ENCODE measurements around the gene RNF123. TPM values are rescaled to one million over a fixed set of nuclear protein-coding genes. Genes with fewer than 3 reads are reported as not detected.

Gene RNF123
- total RNA-seq, 1 experiment from 2014 or later, result 23.1 TPM

DNA sequence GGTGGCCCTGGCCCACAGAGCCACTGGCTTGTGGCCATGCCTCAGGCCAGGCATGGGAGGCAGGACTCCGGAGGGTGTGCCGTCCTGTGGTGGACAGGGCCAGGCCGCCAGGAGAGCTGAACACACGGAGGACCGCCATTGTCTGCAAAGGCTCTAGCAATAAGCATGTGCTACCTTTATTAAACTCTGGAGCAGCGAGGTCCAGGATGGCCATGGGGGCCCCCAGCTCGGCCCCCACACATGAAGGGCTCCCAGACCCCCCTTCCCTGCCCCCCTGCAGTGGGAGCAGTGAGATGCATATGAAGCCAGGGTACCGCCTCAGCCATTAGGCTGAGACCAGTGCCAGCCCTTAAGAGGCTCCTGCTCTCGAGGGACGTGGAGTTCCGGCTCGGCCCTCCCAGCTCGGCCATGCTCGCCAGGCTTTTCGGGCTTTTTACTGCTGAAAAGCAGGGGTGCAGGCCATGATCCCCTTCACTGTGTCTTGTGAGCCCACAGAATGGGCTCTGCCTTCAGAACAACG lies 27.4 kb downstream of the RNF123 start:
- intact Hi-C loops (cut with micrococcal nuclease; ENCODE audit: unreplicated experiment) (no loop called here), in situ Hi-C loops (cut with HindIII; ENCODE audit: low pct_unique_long_range_greater_than_20kb, low sequenced_read_pairs) (no loop called here)
- Histone ChIP-seq H3K9me3 (ENCODE audit: control insufficient read depth, insufficient read depth, low read depth, low read length) (no peaks in the 10 kb centered on the region), H3K4me1 (ENCODE audit: control insufficient read depth, insufficient read depth, low read length) (no peaks in the 10 kb centered on the region), H3K4me3 (ENCODE audit: low read depth in 2 of 2, low read length in 2 of 2) (no peak overlapping the region), H3K36me3 (ENCODE audit: control insufficient read depth, insufficient read depth, low read length) (no peaks in the 10 kb centered on the region), H3K27ac (ENCODE audit: low read length) (no peak overlapping the region), H3K27me3 (ENCODE audit: control insufficient read depth, insufficient read depth, low read length) (no peaks in the 10 kb centered on the region)
- DNase-seq (ENCODE audit: low read depth, low spot score), result no peak
- ChIA-PET CTCF (no interaction called here), POLR2A (no interaction called here)
- TF ChIP-seq POLR2AphosphoS5 (IDR thresholded peaks at IDR 0.05; ENCODE audit: low read depth, low read length), result no peak
- TF ChIP-seq SIN3A (IDR thresholded peaks at IDR 0.05; ENCODE audit: borderline replicate concordance, insufficient read depth, low read depth, low read length), result no peak
- TF ChIP-seq, protein P1, sequence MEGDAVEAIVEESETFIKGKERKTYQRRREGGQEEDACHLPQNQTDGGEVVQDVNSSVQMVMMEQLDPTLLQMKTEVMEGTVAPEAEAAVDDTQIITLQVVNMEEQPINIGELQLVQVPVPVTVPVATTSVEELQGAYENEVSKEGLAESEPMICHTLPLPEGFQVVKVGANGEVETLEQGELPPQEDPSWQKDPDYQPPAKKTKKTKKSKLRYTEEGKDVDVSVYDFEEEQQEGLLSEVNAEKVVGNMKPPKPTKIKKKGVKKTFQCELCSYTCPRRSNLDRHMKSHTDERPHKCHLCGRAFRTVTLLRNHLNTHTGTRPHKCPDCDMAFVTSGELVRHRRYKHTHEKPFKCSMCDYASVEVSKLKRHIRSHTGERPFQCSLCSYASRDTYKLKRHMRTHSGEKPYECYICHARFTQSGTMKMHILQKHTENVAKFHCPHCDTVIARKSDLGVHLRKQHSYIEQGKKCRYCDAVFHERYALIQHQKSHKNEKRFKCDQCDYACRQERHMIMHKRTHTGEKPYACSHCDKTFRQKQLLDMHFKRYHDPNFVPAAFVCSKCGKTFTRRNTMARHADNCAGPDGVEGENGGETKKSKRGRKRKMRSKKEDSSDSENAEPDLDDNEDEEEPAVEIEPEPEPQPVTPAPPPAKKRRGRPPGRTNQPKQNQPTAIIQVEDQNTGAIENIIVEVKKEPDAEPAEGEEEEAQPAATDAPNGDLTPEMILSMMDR (IDR thresholded peaks at IDR 0.05), result no peak
- TF ChIP-seq, protein P2, sequence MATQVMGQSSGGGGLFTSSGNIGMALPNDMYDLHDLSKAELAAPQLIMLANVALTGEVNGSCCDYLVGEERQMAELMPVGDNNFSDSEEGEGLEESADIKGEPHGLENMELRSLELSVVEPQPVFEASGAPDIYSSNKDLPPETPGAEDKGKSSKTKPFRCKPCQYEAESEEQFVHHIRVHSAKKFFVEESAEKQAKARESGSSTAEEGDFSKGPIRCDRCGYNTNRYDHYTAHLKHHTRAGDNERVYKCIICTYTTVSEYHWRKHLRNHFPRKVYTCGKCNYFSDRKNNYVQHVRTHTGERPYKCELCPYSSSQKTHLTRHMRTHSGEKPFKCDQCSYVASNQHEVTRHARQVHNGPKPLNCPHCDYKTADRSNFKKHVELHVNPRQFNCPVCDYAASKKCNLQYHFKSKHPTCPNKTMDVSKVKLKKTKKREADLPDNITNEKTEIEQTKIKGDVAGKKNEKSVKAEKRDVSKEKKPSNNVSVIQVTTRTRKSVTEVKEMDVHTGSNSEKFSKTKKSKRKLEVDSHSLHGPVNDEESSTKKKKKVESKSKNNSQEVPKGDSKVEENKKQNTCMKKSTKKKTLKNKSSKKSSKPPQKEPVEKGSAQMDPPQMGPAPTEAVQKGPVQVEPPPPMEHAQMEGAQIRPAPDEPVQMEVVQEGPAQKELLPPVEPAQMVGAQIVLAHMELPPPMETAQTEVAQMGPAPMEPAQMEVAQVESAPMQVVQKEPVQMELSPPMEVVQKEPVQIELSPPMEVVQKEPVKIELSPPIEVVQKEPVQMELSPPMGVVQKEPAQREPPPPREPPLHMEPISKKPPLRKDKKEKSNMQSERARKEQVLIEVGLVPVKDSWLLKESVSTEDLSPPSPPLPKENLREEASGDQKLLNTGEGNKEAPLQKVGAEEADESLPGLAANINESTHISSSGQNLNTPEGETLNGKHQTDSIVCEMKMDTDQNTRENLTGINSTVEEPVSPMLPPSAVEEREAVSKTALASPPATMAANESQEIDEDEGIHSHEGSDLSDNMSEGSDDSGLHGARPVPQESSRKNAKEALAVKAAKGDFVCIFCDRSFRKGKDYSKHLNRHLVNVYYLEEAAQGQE (IDR thresholded peaks at IDR 0.05; ENCODE audit: insufficient read depth in 1 of 2, low read depth in 2 of 2, low read length in 1 of 2), result no peak
- no peak for TF ChIP-seq TCF7L2 (IDR thresholded peaks at IDR 0.05; ENCODE audit: low read depth, low read length)
- no peak for ATAC-seq
- no TSS peak for BruUV-seq (replicated peaks)

- DNase-seq (ENCODE audit: low read depth, low spot score), result no peak
- H3K4me1 ChIP-seq (ENCODE audit: control insufficient read depth, insufficient read depth, low read length), result peaks cover 2% of the 10 kb centered on the region
- no peaks in the 10 kb centered on the region for H3K27me3 ChIP-seq (ENCODE audit: control insufficient read depth, insufficient read depth, low read length)
- POLR2A ChIA-PET, result no interaction called here
- no peak overlapping the region for H3K4me3 ChIP-seq (ENCODE audit: low read depth in 2 of 2, low read length in 2 of 2)
- ATAC-seq, result no peak
- TF ChIP-seq POLR2AphosphoS5 (IDR thresholded peaks at IDR 0.05; ENCODE audit: low read depth, low read length) (no peak), SIN3A (IDR thresholded peaks at IDR 0.05; ENCODE audit: borderline replicate concordance, insufficient read depth, low read depth, low read length) (no peak), TCF7L2 (IDR thresholded peaks at IDR 0.05; ENCODE audit: low read depth, low read length) (no peak)
- TF ChIP-seq, protein P2 (IDR thresholded peaks at IDR 0.05; ENCODE audit: insufficient read depth in 1 of 2, low read depth in 2 of 2, low read length in 1 of 2), result no peak
- TF ChIP-seq, protein P1 (IDR thresholded peaks at IDR 0.05), result no peak
- in situ Hi-C loops (cut with HindIII; ENCODE audit: low pct_unique_long_range_greater_than_20kb, low sequenced_read_pairs), result no loop called here
- CTCF ChIA-PET, result no interaction called here
- no peaks in the 10 kb centered on the region for H3K9me3 ChIP-seq (ENCODE audit: control insufficient read depth, insufficient read depth, low read depth, low read length)
- H3K27ac ChIP-seq (ENCODE audit: low read length), result no peak overlapping the region
- intact Hi-C loops (cut with micrococcal nuclease; ENCODE audit: unreplicated experiment), result no loop called here
- no peaks in the 10 kb centered on the region for H3K36me3 ChIP-seq (ENCODE audit: control insufficient read depth, insufficient read depth, low read length)
- no TSS peak for BruUV-seq (replicated peaks)
Measured at GRCh38 chr3:49717211-49717958, 28.0 kb downstream of the RNF123 start.

Measured in Panc1 (cell line).